KMS-11 (cell line): ENCODE measurements around the gene PKDCC.

Source experiments
- H2AFZ ChIP-seq: fragments of 200-600 bp; sonication (generic); 2 replicates; pipeline ENCODE4 v1.6.1; 2016; ENCODE audit warnings: antibody characterized with exemption, mixed run types, low read depth
- H3K27ac ChIP-seq: fragments of 200-600 bp; sonication (generic); 2 replicates; pipeline ENCODE4 v1.6.1; 2016; ENCODE audit warnings: mild to moderate bottlenecking, mixed run types
- H3K27me3 ChIP-seq: fragments of 200-600 bp; sonication (generic); 2 replicates; pipeline ENCODE4 v1.6.1; 2017; ENCODE audit warnings: mild to moderate bottlenecking, low read depth, mixed run types, moderate library complexity; ENCODE audit not compliant: insufficient read depth
- H3K36me3 ChIP-seq: fragments of 200-600 bp; sonication (generic); 2 replicates; pipeline ENCODE4 v1.6.1; 2017; ENCODE audit warnings: mild to moderate bottlenecking, mixed run types; ENCODE audit not compliant: insufficient read depth
- H3K4me1 ChIP-seq: fragments of 200-600 bp; sonication (generic); 2 replicates; pipeline ENCODE4 v1.6.1; 2016; ENCODE audit warnings: mild to moderate bottlenecking, low read depth, mixed run types; ENCODE audit not compliant: poor library complexity, severe bottlenecking
- H3K4me2 ChIP-seq: fragments of 200-600 bp; sonication (generic); 2 replicates; pipeline ENCODE4 v1.7.0; 2016; ENCODE audit warnings: mild to moderate bottlenecking, mixed run types
- H3K4me3 ChIP-seq: fragments of 200-600 bp; sonication (generic); IDR thresholded peaks from 2 replicates; pipeline ENCODE4 v1.6.1; 2017; ENCODE audit warnings: low read depth, low read length, mixed read lengths; ENCODE audit not compliant: insufficient read depth
- H3K79me2 ChIP-seq: fragments of 200-600 bp; sonication (generic); 2 replicates; pipeline ENCODE4 v1.6.1; 2016; ENCODE audit warnings: low read depth, mixed run types; ENCODE audit not compliant: insufficient read depth
- H3K9ac ChIP-seq: fragments of 200-600 bp; sonication (generic); 2 replicates; pipeline ENCODE4 v1.6.1; 2016; ENCODE audit warnings: mild to moderate bottlenecking, mixed run types
- H4K20me1 ChIP-seq: fragments of 200-600 bp; sonication (generic); 2 replicates; pipeline ENCODE4 v1.6.1; 2016; ENCODE audit warnings: mild to moderate bottlenecking, mixed run types; ENCODE audit not compliant: insufficient read depth
- CTCF ChIP-seq: fragments of 200-600 bp; sonication (generic); conservative IDR thresholded peaks from 2 replicates; pipeline ENCODE4 v1.6.1; 2017; ENCODE audit warnings: low read depth, mild to moderate bottlenecking, antibody characterized with exemption, low read length, moderate library complexity, mixed read lengths

PKDCC gene

GRCh38 chr2:42087137-42087856, 39.5 kb downstream of the PKDCC start:
- Histone ChIP-seq H3K4me3 (no peak overlapping the region), H3K27ac (no peak overlapping the region), H3K79me2 (no peaks in the 10 kb centered on the region), H3K9ac (no peak overlapping the region), H3K4me1 (peaks cover 14% of the 10 kb centered on the region), H4K20me1 (no peaks in the 10 kb centered on the region), H2AFZ (no peak overlapping the region), H3K27me3 (no peaks in the 10 kb centered on the region; the same call in 1 of the 2 replicates), H3K36me3 (no peaks in the 10 kb centered on the region), H3K4me2 (no peak overlapping the region)
- TF ChIP-seq CTCF: no peak

- no peak overlapping the region for H2AFZ ChIP-seq
- no peak overlapping the region for H3K9ac ChIP-seq
- no peaks in the 10 kb centered on the region for H3K36me3 ChIP-seq
- H3K79me2 ChIP-seq: no peaks in the 10 kb centered on the region
- no peak overlapping the region for H3K4me2 ChIP-seq
- H3K27ac ChIP-seq: no peak overlapping the region
- H4K20me1 ChIP-seq: no peaks in the 10 kb centered on the region
- peaks cover 14% of the 10 kb centered on the region for H3K4me1 ChIP-seq
- no peaks in the 10 kb centered on the region; the same call in 1 of the 2 replicates for H3K27me3 ChIP-seq
- no peak overlapping the region for H3K4me3 ChIP-seq
- no peak for TF ChIP-seq CTCF
These were observed 40.0 kb downstream of the PKDCC start for GRCh38 chr2:42087857-42088195.

- Histone ChIP-seq H3K36me3 (no peaks in the 10 kb centered on the region), H2AFZ (peak overlapping the region; percentile 44; the same call in 1 of the 2 replicates), H3K79me2 (no peaks in the 10 kb centered on the region), H4K20me1 (no peaks in the 10 kb centered on the region), H3K4me2 (peak overlapping the region; percentile 74), H3K27me3 (no peaks in the 10 kb centered on the region; the same call in 1 of the 2 replicates), H3K4me1 (peaks cover 25% of the 10 kb centered on the region), H3K27ac (no peak overlapping the region), H3K4me3 (no peak overlapping the region), H3K9ac (no peak overlapping the region)
- peak; percentile 94 for TF ChIP-seq CTCF
These were observed 41.6 kb downstream of the PKDCC start for GRCh38 chr2:42089340-42089925.

GRCh38 chr2:42090216-42090615, 42.4 kb downstream of the PKDCC start:
- Histone ChIP-seq H3K36me3 (no peaks in the 10 kb centered on the region), H3K4me3 (no peak overlapping the region), H3K4me2 (no peak overlapping the region), H3K79me2 (no peaks in the 10 kb centered on the region), H3K27me3 (no peaks in the 10 kb centered on the region; the same call in 1 of the 2 replicates), H2AFZ (no peak overlapping the region), H3K4me1 (peaks cover 25% of the 10 kb centered on the region), H3K9ac (no peak overlapping the region), H4K20me1 (no peaks in the 10 kb centered on the region), H3K27ac (no peak overlapping the region)
- TF ChIP-seq CTCF: no peak
